NCI-H345 treated with DMSO at 0.1 percent for 48 hours (cell line): ENCODE results near the gene PSMB3.

Experiments used
- DNase-seq: peaks from one replicate; lab custom pipeline; 2025; ENCODE audit not compliant: unreplicated experiment; lab: John Stamatoyannopoulos, UW

The PSMB3 gene

GRCh38 chr17:38733282-38733981 lies 19.1 kb upstream of the PSMB3 start:
- DNase-seq: no peak

- DNase-seq: no peak
Measured at GRCh38 chr17:38733982-38734973, 18.3 kb upstream of the PSMB3 start.

GRCh38 chr17:38735161-38735997 lies 17.2 kb upstream of the PSMB3 start:
- DNase-seq: no peak

- DNase-seq: no peak
Measured at GRCh38 chr17:38738007-38738662, 14.4 kb upstream of the PSMB3 start.

- no peak for DNase-seq
Measured at GRCh38 chr17:38738686-38739085, 13.9 kb upstream of the PSMB3 start.

GRCh38 chr17:38739305-38739704 lies 13.2 kb upstream of the PSMB3 start:
- no peak for DNase-seq

GRCh38 chr17:38740044-38740443 lies 12.5 kb upstream of the PSMB3 start:
- DNase-seq: no peak

GRCh38 chr17:38740806-38741205 lies 11.7 kb upstream of the PSMB3 start:
- no peak for DNase-seq

- no peak for DNase-seq
Measured at GRCh38 chr17:38741461-38741860, 11.1 kb upstream of the PSMB3 start.

- DNase-seq: no peak
Measured at GRCh38 chr17:38741921-38742410, 10.6 kb upstream of the PSMB3 start.

- peak; percentile 10 for DNase-seq
Measured at GRCh38 chr17:38742411-38743308, 9.9 kb upstream of the PSMB3 start.

- peak; percentile 44 for DNase-seq
Measured at GRCh38 chr17:38743556-38744171, 8.9 kb upstream of the PSMB3 start.

- peak; percentile 92 for DNase-seq
Measured at GRCh38 chr17:38745545-38745944, 7.0 kb upstream of the PSMB3 start.

GRCh38 chr17:38746004-38746848 lies 6.3 kb upstream of the PSMB3 start:
- DNase-seq: no peak

- DNase-seq: no peak
Measured at GRCh38 chr17:38746849-38747462, 5.6 kb upstream of the PSMB3 start.

- no peak for DNase-seq
Measured at GRCh38 chr17:38747463-38748148, 4.9 kb upstream of the PSMB3 start.
